IMR-90 (cell line): ENCODE measurements around the gene ATP4B. TPM values are rescaled to one million over a fixed set of nuclear protein-coding genes. Genes with fewer than 3 reads are reported as not detected.

Source experiments
- ATAC-seq: fragments of 200-7000 bp; cut with Tn5 transposase; 2 replicates; pipeline ENCODE4 v1.9.1; 2020; ENCODE audit warnings: low read depth, mild to moderate bottlenecking, moderate library complexity
- BruUV-seq: library from RNA; stranded (reverse); fragments of 400-500 nt; replicated peaks from 2 replicates; lab custom pipeline; 2021; lab: Mats Ljungman, UMichigan
- CTCF ChIA-PET: fragments of 300-600 bp; formaldehyde crosslinking; extraction: SDS; loops from one replicate; lab custom pipeline; 2021; ENCODE audit warnings: antibody characterized with exemption; lab: Yijun Ruan, JAX
- POLR2A ChIA-PET: fragments of 300-600 bp; sonication (Branson Sonifier 250); formaldehyde crosslinking; loops from one replicate; lab custom pipeline; 2022; ENCODE audit warnings: antibody characterized with exemption; ENCODE audit not compliant: unreplicated experiment; lab: Charles Lee
- DNase-seq: peaks from one replicate; pipeline ENCODE4 v3.0.0; 2013
- H2AFZ ChIP-seq: replicated peaks from 2 replicates; pipeline ENCODE3; 2013; ENCODE audit warnings: low read length, mild to moderate bottlenecking; ENCODE audit not compliant: poor library complexity
- H2AK5ac ChIP-seq: 2 replicates; pipeline ENCODE4 v1.6.1; 2013; ENCODE audit warnings: low read depth, low read length, inconsistent platforms
- H2AK9ac ChIP-seq: replicated peaks from 2 replicates; pipeline ENCODE3; 2013; ENCODE audit warnings: mild to moderate bottlenecking, low read depth, low read length, moderate library complexity; ENCODE audit not compliant: poor library complexity
- H2BK120ac ChIP-seq: 2 replicates; pipeline ENCODE4 v1.6.1; 2013; ENCODE audit warnings: low read depth, low read length, inconsistent platforms
- H2BK15ac ChIP-seq: 3 replicates; pipeline ENCODE4 v1.6.1; 2013; ENCODE audit warnings: low read depth, low read length, inconsistent platforms
- H2BK20ac ChIP-seq: 2 replicates; pipeline ENCODE4 v1.6.1; 2013; ENCODE audit warnings: low read depth, mild to moderate bottlenecking, inconsistent platforms, low read length, moderate library complexity
- H2BK5ac ChIP-seq: 2 replicates; pipeline ENCODE4 v1.6.1; 2013; ENCODE audit warnings: mild to moderate bottlenecking, low read depth, low read length, inconsistent platforms; ENCODE audit not compliant: poor library complexity, severe bottlenecking
- H3K14ac ChIP-seq: replicated peaks from 2 replicates; pipeline ENCODE4 v1.6.1; 2013; ENCODE audit warnings: low read depth, low read length, inconsistent platforms
- H3K18ac ChIP-seq: 2 replicates; pipeline ENCODE4 v1.6.1; 2013; ENCODE audit warnings: low read depth, low read length, control low read depth
- H3K23ac ChIP-seq: 2 replicates; pipeline ENCODE4 v1.6.1; 2013; ENCODE audit warnings: low read depth, low read length, inconsistent platforms
- H3K27ac ChIP-seq: 2 replicates; pipeline ENCODE4 v1.5.1; 2013; ENCODE audit warnings: mild to moderate bottlenecking, control low read depth, low read length; ENCODE audit not compliant: insufficient read depth
- H3K27me3 ChIP-seq: 2 replicates; pipeline ENCODE4 v1.6.1; 2013; ENCODE audit warnings: low read length; ENCODE audit not compliant: control insufficient read depth, insufficient read depth
- H3K36me3 ChIP-seq: 2 replicates; pipeline ENCODE4 v1.6.1; 2013; ENCODE audit warnings: low read length, mixed read lengths; ENCODE audit not compliant: control insufficient read depth, insufficient read depth
- H3K4ac ChIP-seq: 2 replicates; pipeline ENCODE4 v1.6.1; 2013; ENCODE audit warnings: low read depth, low read length, inconsistent platforms
- H3K4me1 ChIP-seq: 2 replicates; pipeline ENCODE4 v1.6.1; 2013; ENCODE audit warnings: low read length, mixed read lengths; ENCODE audit not compliant: control insufficient read depth, insufficient read depth
- H3K4me2 ChIP-seq: 2 replicates; pipeline ENCODE4 v1.6.1; 2013; ENCODE audit warnings: low read depth, mild to moderate bottlenecking, control low read depth, low read length, moderate library complexity
- H3K4me3 ChIP-seq: 2 replicates; pipeline ENCODE4 v1.5.1; 2013; ENCODE audit warnings: low read depth, mild to moderate bottlenecking, control low read depth, low read length, moderate library complexity; ENCODE audit not compliant: insufficient read depth
- H3K56ac ChIP-seq: 2 replicates; pipeline ENCODE4 v1.6.1; 2013; ENCODE audit warnings: low read length, inconsistent platforms; ENCODE audit not compliant: insufficient read depth; ENCODE audit errors: extremely low read depth
- H3K79me1 ChIP-seq, 2 experiments: 2 replicates each; pipeline ENCODE4 v1.6.1; 2013; ENCODE audit warnings: low read length in 2 of 2, inconsistent platforms in 1 of 2, low read depth in 1 of 2
- H3K9ac ChIP-seq: 2 replicates; pipeline ENCODE4 v1.6.1; 2013; ENCODE audit warnings: low read depth, low read length, control low read depth
- H3K9me1 ChIP-seq: 2 replicates; pipeline ENCODE4 v1.6.1; 2013; ENCODE audit warnings: low read length, inconsistent platforms; ENCODE audit not compliant: insufficient read depth
- H3K9me3 ChIP-seq: 2 replicates; pipeline ENCODE4 v1.6.1; 2013; ENCODE audit warnings: low read length; ENCODE audit not compliant: control insufficient read depth, insufficient read depth
- H4K20me1 ChIP-seq: 2 replicates; pipeline ENCODE4 v1.6.1; 2013; ENCODE audit warnings: low read length, inconsistent platforms; ENCODE audit not compliant: insufficient read depth
- H4K5ac ChIP-seq: 2 replicates; pipeline ENCODE4 v1.6.1; 2013; ENCODE audit warnings: mild to moderate bottlenecking, low read depth, low read length, control low read depth
- H4K8ac ChIP-seq, 2 experiments: 2 replicates each; pipeline ENCODE4 v1.6.1; 2013; ENCODE audit warnings: low read depth in 2 of 2, low read length in 2 of 2, control low read depth in 1 of 2, inconsistent platforms in 1 of 2
- H4K91ac ChIP-seq: 2 replicates; pipeline ENCODE4 v1.6.1; 2013; ENCODE audit warnings: low read depth, low read length, inconsistent platforms; ENCODE audit not compliant: insufficient read depth
- CHD1 ChIP-seq: IDR thresholded peaks from 2 replicates; pipeline ENCODE4 v1.6.1; 2012; ENCODE audit warnings: low read depth, low read length, improper control_type of control experiment
- ELK1 ChIP-seq: fragments of 150-350 bp; IDR thresholded peaks from 2 replicates; pipeline ENCODE4 v1.6.1; 2016; ENCODE audit warnings: low read depth, mild to moderate bottlenecking, low read length, moderate library complexity, borderline replicate concordance
- MAFK ChIP-seq: IDR thresholded peaks from 2 replicates; pipeline ENCODE4 v1.6.1; 2012; ENCODE audit warnings: low read depth, low read length, improper control_type of control experiment
- MAZ ChIP-seq: IDR thresholded peaks from 2 replicates; pipeline ENCODE4 v1.6.1; 2012; ENCODE audit warnings: low read depth, mild to moderate bottlenecking, low read length, improper control_type of control experiment, moderate library complexity, borderline replicate concordance
- WGBS, 2 experiments: methylation state at CpG; one replicate each; pipeline versions ENCODE4 v1.1.5 to v1.1.7; 2013; ENCODE audit warnings: missing lambda C conversion rate in 2 of 2; ENCODE audit not compliant: insufficient read length in 1 of 2; ENCODE audit errors: extremely low coverage in 2 of 2; 5-methylcytosine and 5-hydroxymethylcytosine counted together
- dilution Hi-C: fragments of 300-500 bp; cut with HindIII; formaldehyde crosslinking; loops from one replicate; pipeline ENCODE4 v1.14.3; 2018; ENCODE audit warnings: low sequenced_read_pairs; ENCODE audit not compliant: unreplicated experiment
- in situ Hi-C: fragments of 300-500 bp; cut with MboI; formaldehyde crosslinking; loops from 3 replicates; pipeline ENCODE4 v1.14.3; 2019; ENCODE audit warnings: low sequenced_read_pairs, inconsistent platforms, mixed read lengths
- intact Hi-C: fragments of 100-400 bp; cut with micrococcal nuclease; formaldehyde crosslinking; loops from 2 replicates; pipeline ENCODE4 v1.10.0; 2022
- polyA plus RNA-seq, 3 experiments: library from polyadenylated mRNA; depleted of rRNA; stranded (reverse); fragments of >200 nt; gene quantifications; 2 replicates each; pipeline ENCODE4 v1.2.3, GENCODE V29; 2012; ENCODE audit warnings: low replicate concordance in 1 of 3
- total RNA-seq: library from RNA; depleted of rRNA; stranded (reverse); fragments of >200 nt; gene quantifications from 2 replicates; pipeline ENCODE4 v1.2.3, GENCODE V29; 2012

ATP4B gene
- total and polyA plus RNA-seq, 2 of the 4 experiments (the other 2 are of a cell fraction) = not detected

GRCh38 chr13:113603116-113603710 is 54.8 kb downstream of the ATP4B start:
- no peak overlapping the region for H2BK15ac ChIP-seq
- H3K9ac ChIP-seq = no peak overlapping the region
- TF ChIP-seq CHD1 (no peak), ELK1 (no peak), MAZ (no peak), MAFK (no peak)
- ChIA-PET POLR2A (no interaction called here), CTCF (interaction anchor here (1.0 kb wide), 1 partner anchor 8 kb away, joined by 3 read pairs; no protein-coding TSS in a partner anchor)
- no peaks in the 10 kb centered on the region; the same call in 1 of the 2 replicates for H3K9me3 ChIP-seq
- ATAC-seq = no peak
- H2BK5ac ChIP-seq = no peak overlapping the region
- 86% methylated on average over 8 of the region's 13 CpGs; no CpG with 5 or more reads in 1 of the 2 experiments for WGBS, 2 experiments
- H3K79me1 ChIP-seq = peaks cover 18 to 82% of the 10 kb centered on the region in 2 experiments
- no peak overlapping the region for H3K4me3 ChIP-seq
- no peaks in the 10 kb centered on the region for H3K27me3 ChIP-seq
- no peak overlapping the region for H2BK20ac ChIP-seq
- H3K18ac ChIP-seq = no peak overlapping the region
- BruUV-seq = no TSS peak
- no peak overlapping the region for H4K91ac ChIP-seq
- no peak overlapping the region for H2AK5ac ChIP-seq
- in situ Hi-C loops (no loop called here), intact Hi-C loops (no loop called here), dilution Hi-C loops (no loop called here)
- no peak overlapping the region for H4K5ac ChIP-seq
- no peak overlapping the region for H3K4ac ChIP-seq
- H3K56ac ChIP-seq = no peak overlapping the region
- H4K20me1 ChIP-seq = peaks cover 87% of the 10 kb centered on the region
- no peak overlapping the region for H2AK9ac ChIP-seq
- H3K4me1 ChIP-seq = no peaks in the 10 kb centered on the region
- H2AFZ ChIP-seq = no peak overlapping the region
- no peak overlapping the region for H4K8ac ChIP-seq
- peaks cover 21% of the 10 kb centered on the region for H3K36me3 ChIP-seq
- H2BK120ac ChIP-seq = no peak overlapping the region
- no peak overlapping the region for H3K14ac ChIP-seq
- no peak overlapping the region for H3K27ac ChIP-seq
- peaks cover 3% of the 10 kb centered on the region for H3K9me1 ChIP-seq
- no peak overlapping the region for H3K4me2 ChIP-seq
- DNase-seq = no peak
- H3K23ac ChIP-seq = no peak overlapping the region
